GM12864 (cell line): ENCODE measurements around the gene PHETA1.

ENCODE experiments used
- DNase-seq: peaks from one replicate; pipeline ENCODE4 v3.0.0-alpha.2; 2011; ENCODE audit warnings: low read depth
- H3K4me3 ChIP-seq: 2 replicates; pipeline ENCODE4 v1.5.1; 2011; ENCODE audit warnings: mild to moderate bottlenecking, low read depth, low read length, control low read depth
- CTCF ChIP-seq: IDR thresholded peaks from 2 replicates; pipeline ENCODE4 v1.5.1; 2011; ENCODE audit warnings: low read depth, mild to moderate bottlenecking, moderate library complexity, low read length, control low read depth, inconsistent platforms; ENCODE audit errors: missing control alignments

PHETA1 gene

GRCh38 chr12:111408686-111409402 is 39.9 kb upstream of the PHETA1 start:
- TF ChIP-seq CTCF, result no peak
- peak overlapping the region; percentile 78 for H3K4me3 ChIP-seq
- DNase-seq, result no peak

GRCh38 chr12:111408116-111408440 is 39.2 kb upstream of the PHETA1 start:
- DNase-seq, result no peak
- H3K4me3 ChIP-seq, result peak overlapping the region; percentile 78
- no peak for TF ChIP-seq CTCF

DNA sequence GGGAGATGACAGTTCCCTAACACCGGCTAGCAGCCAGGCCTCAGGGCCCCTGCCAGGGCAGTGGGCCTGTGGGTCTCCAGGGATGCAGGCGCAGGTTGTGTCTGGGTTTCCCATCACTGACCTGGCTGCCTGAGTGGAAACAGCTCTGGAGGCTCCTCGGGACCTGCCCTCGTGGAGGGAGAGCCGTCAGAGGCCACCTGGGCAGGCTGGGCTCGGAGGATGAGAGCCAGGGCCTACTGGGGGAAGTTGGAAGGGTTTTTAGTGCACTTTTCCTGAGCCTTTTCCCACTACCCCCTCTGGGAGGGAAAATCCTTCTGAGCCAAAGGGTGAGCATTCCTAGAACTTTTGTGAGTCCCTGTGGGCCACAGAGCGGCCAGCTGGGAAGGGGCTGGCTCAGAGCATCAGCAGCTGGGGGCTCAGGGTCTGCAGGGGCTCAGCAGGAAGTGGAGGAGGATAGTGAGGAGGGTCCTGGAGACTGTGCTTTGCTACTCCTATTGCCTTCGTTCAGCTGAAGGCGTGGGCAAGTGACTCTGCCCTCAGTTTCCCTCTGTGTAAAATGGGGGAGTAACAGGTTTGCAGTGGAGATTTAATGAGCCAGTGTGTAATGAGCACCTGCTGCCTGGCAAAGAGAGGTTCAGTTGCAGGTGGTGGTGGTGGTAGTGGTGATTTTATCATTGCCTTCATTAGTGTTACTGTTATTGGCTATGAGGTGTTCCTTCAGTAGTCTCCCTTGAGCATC is 38.7 kb upstream of the PHETA1 start:
- no peak for DNase-seq
- H3K4me3 ChIP-seq, result peak overlapping the region; percentile 78
- TF ChIP-seq CTCF, result no peak

GRCh38 chr12:111406474-111407376 is 37.8 kb upstream of the PHETA1 start:
- TF ChIP-seq CTCF, result no peak
- no peak for DNase-seq
- peak overlapping the region; percentile 78 for H3K4me3 ChIP-seq

DNA sequence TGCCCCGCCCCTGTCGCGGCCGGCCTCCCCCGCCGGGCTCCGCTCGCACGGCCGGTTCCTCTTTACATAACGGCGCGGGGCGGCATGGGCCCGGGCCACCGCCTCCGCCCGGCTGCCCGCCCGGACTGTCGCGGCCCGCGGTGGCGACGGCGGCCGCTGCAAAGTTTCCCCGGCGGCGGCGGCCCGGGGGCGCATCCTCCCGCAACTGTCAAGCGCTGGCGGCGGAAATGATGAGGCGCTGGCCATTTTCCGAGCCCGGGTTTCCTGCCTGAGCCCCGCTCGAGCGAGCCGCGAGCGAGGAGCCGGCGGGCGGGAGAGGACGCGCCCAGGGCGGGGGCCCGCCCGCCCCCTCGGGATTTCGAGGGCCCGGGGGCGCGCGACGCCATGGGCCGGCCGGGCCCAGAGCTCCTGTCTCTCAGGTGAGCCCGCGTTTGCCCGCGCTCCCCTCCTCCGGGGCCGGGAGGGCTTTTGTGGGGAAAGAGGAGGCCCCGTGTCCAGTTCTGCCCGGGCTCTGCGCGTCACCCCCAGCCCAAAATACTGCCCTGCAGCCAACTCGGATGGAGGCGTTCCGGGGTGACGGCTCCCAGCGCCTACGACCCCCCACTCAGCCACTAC is 37.1 kb upstream of the PHETA1 start, which contains the start of gene SH2B3:
TSS of gene SH2B3 (plus strand) at position 65 of the 615 bp plus-strand sequence. CDS start 12,223 bp downstream, outside the sequence.
- no peak for DNase-seq
- peak within 1 kb of the TSS; percentile 78 for H3K4me3 ChIP-seq
- no peak for TF ChIP-seq CTCF

GRCh38 chr12:111405149-111405858 is 36.4 kb upstream of the PHETA1 start:
- DNase-seq, result peak; percentile 91
- peak overlapping the region; percentile 62 for H3K4me3 ChIP-seq
- TF ChIP-seq CTCF, result peak; percentile 66
